Loucy (cell line): Measurements from ENCODE around the gene CLDN9.

ENCODE experiments used
- EZH2phosphoT487 ChIP-seq: fragments of 200-600 bp; IDR thresholded peaks from 2 replicates; pipeline ENCODE4 v1.6.1; 2018; ENCODE audit warnings: antibody characterized with exemption, mild to moderate bottlenecking, moderate library complexity, borderline replicate concordance
- TF ChIP-seq, protein P1 (sequence below): fragments of 200-600 bp; sonication (generic); conservative IDR thresholded peaks from 2 replicates; pipeline ENCODE4 v1.5.1; 2014; ENCODE audit warnings: mild to moderate bottlenecking, antibody characterized with exemption, low read length

DNA sequence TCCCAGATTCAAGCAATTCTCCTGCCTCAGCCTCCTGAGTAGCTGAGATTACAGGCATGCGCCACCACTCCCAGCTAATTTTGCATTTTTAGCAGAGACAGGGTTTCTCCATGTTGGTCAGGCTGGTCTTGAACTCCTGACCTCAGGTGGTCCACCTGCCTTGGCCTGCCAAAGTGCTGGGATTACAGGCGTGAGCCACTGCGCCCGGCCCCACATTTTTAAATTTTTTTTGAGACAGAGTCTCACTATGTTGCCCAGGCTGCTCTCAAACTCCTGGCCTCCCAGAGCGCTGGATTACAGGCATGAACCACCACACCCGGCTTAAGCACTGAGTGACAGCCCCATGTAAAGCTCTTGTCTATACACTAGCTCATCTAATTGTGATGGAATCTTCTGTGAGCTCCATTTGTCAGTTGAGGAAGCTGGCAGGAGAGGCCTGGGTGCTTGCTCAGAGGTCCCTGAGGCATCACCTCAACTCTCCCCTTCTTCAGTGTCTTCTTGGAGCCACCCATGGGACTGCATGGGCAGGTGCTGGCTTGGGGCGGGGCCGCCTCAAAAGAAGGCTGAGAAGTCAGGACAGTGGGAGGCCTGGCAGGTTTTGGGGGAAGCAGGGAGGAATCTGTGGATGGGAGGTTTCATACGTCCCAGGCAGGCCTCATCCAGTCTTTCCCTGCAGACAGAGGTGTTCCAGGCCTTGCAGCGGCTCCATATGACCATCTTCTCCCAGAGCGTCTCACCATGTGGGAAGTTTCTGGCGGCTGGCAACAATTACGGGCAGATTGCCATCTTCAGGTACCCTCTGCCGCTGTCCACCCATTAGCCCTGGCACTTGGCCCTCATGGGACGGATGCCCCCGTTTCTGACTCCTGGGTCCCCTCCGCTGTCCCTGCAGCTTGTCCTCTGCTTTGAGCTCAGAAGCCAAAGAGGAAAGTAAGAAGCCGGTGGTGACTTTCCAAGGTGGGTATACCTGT is 12.6 kb downstream of the CLDN9 start:
- TF ChIP-seq, protein P1, sequence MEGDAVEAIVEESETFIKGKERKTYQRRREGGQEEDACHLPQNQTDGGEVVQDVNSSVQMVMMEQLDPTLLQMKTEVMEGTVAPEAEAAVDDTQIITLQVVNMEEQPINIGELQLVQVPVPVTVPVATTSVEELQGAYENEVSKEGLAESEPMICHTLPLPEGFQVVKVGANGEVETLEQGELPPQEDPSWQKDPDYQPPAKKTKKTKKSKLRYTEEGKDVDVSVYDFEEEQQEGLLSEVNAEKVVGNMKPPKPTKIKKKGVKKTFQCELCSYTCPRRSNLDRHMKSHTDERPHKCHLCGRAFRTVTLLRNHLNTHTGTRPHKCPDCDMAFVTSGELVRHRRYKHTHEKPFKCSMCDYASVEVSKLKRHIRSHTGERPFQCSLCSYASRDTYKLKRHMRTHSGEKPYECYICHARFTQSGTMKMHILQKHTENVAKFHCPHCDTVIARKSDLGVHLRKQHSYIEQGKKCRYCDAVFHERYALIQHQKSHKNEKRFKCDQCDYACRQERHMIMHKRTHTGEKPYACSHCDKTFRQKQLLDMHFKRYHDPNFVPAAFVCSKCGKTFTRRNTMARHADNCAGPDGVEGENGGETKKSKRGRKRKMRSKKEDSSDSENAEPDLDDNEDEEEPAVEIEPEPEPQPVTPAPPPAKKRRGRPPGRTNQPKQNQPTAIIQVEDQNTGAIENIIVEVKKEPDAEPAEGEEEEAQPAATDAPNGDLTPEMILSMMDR: no peak
- TF ChIP-seq EZH2phosphoT487: no peak
